HepG2 (cell line): Measurements from ENCODE around the gene ZP2. TPM values are rescaled to one million over a fixed set of nuclear protein-coding genes. Genes with fewer than 3 reads are reported as not detected.
"Not testable (repeated sequence)": the region's sequence is repeated elsewhere in the genome, so short reads cannot be mapped to it uniquely, and the experiment has no call there.

Source experiments
- ATAC-seq: fragments of 200-7000 bp; cut with Tn5 transposase; 3 replicates; pipeline ENCODE4 v1.9.1; 2020; ENCODE audit warnings: mild to moderate bottlenecking, moderate library complexity
- BruUV-seq: library from RNA; stranded (reverse); fragments of 400-500 nt; replicated peaks from 2 replicates; lab custom pipeline; 2021; lab: Mats Ljungman, UMichigan
- CTCF ChIA-PET: fragments of 300-600 bp; formaldehyde crosslinking; extraction: SDS; loops from one replicate; lab custom pipeline; 2021; ENCODE audit warnings: low total read pairs, inconsistent platforms, low intra/inter-chr PET ratio; lab: Yijun Ruan, JAX
- POLR2A ChIA-PET: fragments of 350-600 bp; sonication (Branson Sonifier 250); formaldehyde crosslinking; loops from one replicate; lab custom pipeline; 2020; ENCODE audit warnings: antibody characterized with exemption, inconsistent platforms; lab: Yijun Ruan, JAX
- DNase-seq: peaks from one replicate; pipeline ENCODE4 v3.0.0-alpha.2; 2015; ENCODE audit warnings: low spot score
- FAIRE-seq: peaks from 3 replicates; lab custom pipeline; 2011; peaks lifted over from hg19 to GRCh38; lab: Jason Lieb, UNC
- H2AFZ ChIP-seq: one replicate; pipeline ENCODE4 v1.6.1; 2011; ENCODE audit warnings: low read length, inconsistent platforms
- H3K27ac ChIP-seq: fragments of 300-600 bp; 3 replicates; pipeline ENCODE4 v1.8.0; 2011; ENCODE audit warnings: mixed run types, mild to moderate bottlenecking, mixed read lengths, low read length, inconsistent platforms; ENCODE audit not compliant: insufficient read depth; ENCODE audit errors: extremely low read length
- H3K27me3 ChIP-seq, 2 experiments: fragments of 200-600 bp in 1 of 2; 2 replicates in 1 of 2; 3 replicates in 1 of 2; pipeline versions ENCODE4 v1.6.0 to v1.8.0; 2011; ENCODE audit warnings: low read length in 2 of 2, mild to moderate bottlenecking in 2 of 2, moderate library complexity in 2 of 2, inconsistent platforms in 1 of 2; ENCODE audit not compliant: insufficient read depth in 2 of 2, control insufficient read depth in 1 of 2
- H3K36me3 ChIP-seq, 2 experiments: fragments of 200-600 bp in 1 of 2; replicated peaks in 1 of 2; 2 replicates in 1 of 2; 3 replicates in 1 of 2; pipeline versions ENCODE4 v1.5.1 to v1.8.0; 2011; ENCODE audit warnings: low read length in 2 of 2, inconsistent platforms in 1 of 2; ENCODE audit not compliant: insufficient read depth in 2 of 2, control insufficient read depth in 1 of 2
- H3K4me1 ChIP-seq: 2 replicates; pipeline ENCODE4 v1.5.1; 2012; ENCODE audit warnings: low read length, inconsistent platforms; ENCODE audit not compliant: insufficient read depth
- H3K4me2 ChIP-seq: 2 replicates; pipeline ENCODE4 v1.6.0; 2011; ENCODE audit warnings: low read depth, low read length, inconsistent platforms
- H3K4me3 ChIP-seq, 3 experiments: fragments of 200-600 bp in 1 of 3; sonication (generic), shearing (Covaris generic) in 1 of 3; replicated peaks in 1 of 3; 2 replicates each; pipeline ENCODE4 v1.5.1; 2011 to 2016; ENCODE audit warnings: low read length in 3 of 3, inconsistent platforms in 2 of 3, low read depth in 2 of 3, mild to moderate bottlenecking in 2 of 3, control low read depth in 1 of 3, mixed read lengths in 1 of 3; ENCODE audit not compliant: insufficient read depth in 1 of 3
- H3K79me2 ChIP-seq: one replicate; pipeline ENCODE4 v1.6.1; 2011; ENCODE audit warnings: low read length, inconsistent platforms; ENCODE audit not compliant: insufficient read depth
- H3K9ac ChIP-seq: 2 replicates; pipeline ENCODE4 v1.6.0; 2011; ENCODE audit warnings: mild to moderate bottlenecking, low read depth, low read length, inconsistent platforms; ENCODE audit not compliant: insufficient read depth
- H3K9me3 ChIP-seq: 2 replicates; pipeline ENCODE4 v1.5.1; 2012; ENCODE audit warnings: mild to moderate bottlenecking, low read length
- H4K20me1 ChIP-seq: 2 replicates; pipeline ENCODE4 v1.6.0; 2011; ENCODE audit warnings: inconsistent platforms, mild to moderate bottlenecking, low read length, moderate library complexity; ENCODE audit not compliant: insufficient read depth
- HNRNPK ChIP-seq: fragments of 200-400 bp; formaldehyde crosslinking; IDR thresholded peaks from 2 replicates; pipeline ENCODE4 v1.6.1; 2018; ENCODE audit warnings: low read length, low read depth, moderate library complexity, mild to moderate bottlenecking; ENCODE audit not compliant: poor library complexity, severe bottlenecking
- MEIS1 ChIP-seq: sonication (generic); formaldehyde crosslinking; IDR thresholded peaks from 2 replicates; pipeline ENCODE4 v1.9.0; 2021; ENCODE audit warnings: mild to moderate bottlenecking, missing genetic modification reagents, moderate library complexity, borderline replicate concordance
- ZNF121 ChIP-seq: sonication (generic); formaldehyde crosslinking; IDR thresholded peaks from 2 replicates; pipeline ENCODE4 v1.5.0; 2020; ENCODE audit warnings: mild to moderate bottlenecking, missing genetic modification reagents
- WGBS: methylation state at CpG from one replicate; pipeline ENCODE4 v1.1.6; 2017; ENCODE audit warnings: low lambda C conversion rate; 5-methylcytosine and 5-hydroxymethylcytosine counted together
- in situ Hi-C: cut with HindIII; loops from 2 replicates; pipeline ENCODE4 v1.10.0; 2017; ENCODE audit warnings: low pct_unique_long_range_greater_than_20kb; ENCODE audit not compliant: extremely low pct_ligation_motif_present
- intact Hi-C: fragments of 100-400 bp; cut with micrococcal nuclease; formaldehyde crosslinking; loops from one replicate; pipeline ENCODE4 v1.10.0; 2022; ENCODE audit not compliant: unreplicated experiment
- polyA plus RNA-seq, 8 experiments: library from polyadenylated mRNA; depleted of rRNA in 3 of 8; stranded (reverse) in 7 of 8; unstranded in 1 of 8; fragments of >200 nt; fragmentation: Illumina TruSeq in 4 of 8; extraction: Trizol in 4 of 8; gene quantifications; 2 replicates each; pipeline versions ENCODE4 v1.2.1 to v1.2.3, GENCODE V29; 2011 to 2016; ENCODE audit warnings: low read depth in 4 of 8, missing spikeins in 1 of 8, mixed read lengths in 1 of 8; ENCODE audit not compliant: insufficient read depth in 1 of 8
- total RNA-seq, 5 experiments: library from RNA; depleted of rRNA; stranded (reverse); fragments of >200 nt; fragmentation: Illumina TruSeq; extraction: Trizol; gene quantifications; 2 replicates each; pipeline ENCODE4 v1.2.3, GENCODE V29; 2016; ENCODE audit warnings: low read depth in 1 of 5

ZP2 gene
- total and polyA plus RNA-seq, 2 of the 13 experiments (the other 11 are each of a cell fraction or from before 2014, with no cell fraction given), result not detected

GRCh38 chr16:21248179-21248578 is 36.8 kb upstream of the ZP2 start:
- peaks cover 28% of the 10 kb centered on the region for H3K79me2 ChIP-seq
- H3K27ac ChIP-seq, in situ Hi-C loops, H3K4me3 ChIP-seq, H3K9me3 ChIP-seq, DNase-seq, POLR2A ChIA-PET, FAIRE-seq, H3K4me2 ChIP-seq, H2AFZ ChIP-seq, intact Hi-C loops, H3K27me3 ChIP-seq, BruUV-seq, H4K20me1 ChIP-seq, ATAC-seq, H3K9ac ChIP-seq, CTCF ChIA-PET: not testable (repeated sequence)
- 94% methylated on average over 4 of the region's 4 CpGs for WGBS
- peak; percentile 80; the same call in 1 of the 2 replicates for TF ChIP-seq ZNF121
- H3K4me1 ChIP-seq, result peaks cover 37% of the 10 kb centered on the region
- peaks cover 15 to 45% of the 10 kb centered on the region in 2 experiments for H3K36me3 ChIP-seq

DNA sequence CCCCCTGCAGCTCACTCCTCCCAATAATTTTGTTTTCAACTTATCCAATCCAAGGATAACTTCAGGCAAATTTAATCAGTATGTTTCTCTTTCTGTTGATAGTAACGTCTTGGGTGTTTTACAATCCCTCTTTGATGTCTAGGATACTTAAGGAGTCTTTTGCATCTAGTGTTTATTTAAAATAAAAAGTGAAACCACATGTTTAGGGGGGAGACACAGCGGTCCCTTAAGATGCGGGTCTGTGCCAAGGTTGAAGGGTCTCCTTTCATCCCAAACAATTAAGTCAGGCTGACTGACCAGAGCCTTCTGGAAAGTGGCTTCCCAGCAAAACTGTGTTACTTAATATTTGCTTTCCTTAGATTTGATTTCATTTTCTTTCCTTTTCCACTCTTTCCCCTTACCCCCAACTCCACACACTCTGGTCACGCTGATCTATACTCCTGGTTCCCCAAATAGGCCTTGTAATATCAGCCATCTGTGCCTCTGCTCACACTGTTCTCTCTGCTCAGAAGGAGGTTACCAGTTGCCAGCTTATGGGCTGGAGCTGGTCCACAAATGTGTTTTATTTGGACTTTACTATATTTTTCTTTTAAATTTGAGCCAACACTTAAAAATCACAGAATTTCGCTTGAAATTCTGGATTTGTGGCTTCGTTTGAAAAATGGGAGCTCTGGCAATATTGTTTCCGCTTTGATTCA is 33.3 kb upstream of the ZP2 start:
- no peak overlapping the region for H3K9ac ChIP-seq
- H3K27me3 ChIP-seq, result no peaks in the 10 kb centered on the region
- H3K27ac ChIP-seq, result peak overlapping the region; percentile 14
- no TSS peak for BruUV-seq
- TF ChIP-seq MEIS1 (CRISPR knock-in tag) (no peak), HNRNPK (peak; percentile 63)
- TF ChIP-seq, all 625 proteins: peak for 1
- no peak overlapping the region for H3K4me3 ChIP-seq
- DNase-seq (no peak), ATAC-seq (peak; percentile 45; the same call in 1 of the 3 replicates), FAIRE-seq (peak; percentile 8)
- peaks cover 32% of the 10 kb centered on the region for H3K79me2 ChIP-seq
- H3K36me3 ChIP-seq, result peaks cover 8 to 23% of the 10 kb centered on the region in 2 experiments
- 97% methylated on average over 7 of the region's 7 CpGs for WGBS
- no peaks in the 10 kb centered on the region for H4K20me1 ChIP-seq
- H2AFZ ChIP-seq, result no peak overlapping the region
- H3K9me3 ChIP-seq, result no peaks in the 10 kb centered on the region
- H3K4me1 ChIP-seq, result peaks cover 43% of the 10 kb centered on the region
- CTCF ChIA-PET, result no interaction called here
- H3K4me2 ChIP-seq, result no peak overlapping the region
- in situ Hi-C loops (no loop called here), intact Hi-C loops (no loop called here)
- POLR2A ChIA-PET, result interaction anchor here (0.7 to 2.6 kb wide), 3 partner anchors 11 to 438 kb away, joined by 3 to 11 read pairs (median 4); partner anchors contain the start of genes ANKS4B, ERI2 and REXO5
